Endothelial cell of umbilical vein (primary cell): Measurements from ENCODE around the gene FGD6. TPM values are rescaled to one million over a fixed set of nuclear protein-coding genes. Genes with fewer than 3 reads are reported as not detected.

Experiments
- BruUV-seq: library from RNA; stranded (reverse); fragments of 400-500 nt; replicated peaks from 2 replicates; lab custom pipeline; 2021; lab: Mats Ljungman, UMichigan
- CTCF ChIA-PET: fragments of 300-600, 350-600 bp; sonication (Branson Sonifier 250); formaldehyde crosslinking; loops from one replicate; lab custom pipeline; 2021; ENCODE audit warnings: antibody characterized with exemption, inconsistent platforms; lab: Charles Lee
- POLR2A ChIA-PET: fragments of 300-600, 350-600 bp; sonication (Branson Sonifier 250); formaldehyde crosslinking; loops from one replicate; lab custom pipeline; 2021; ENCODE audit warnings: antibody characterized with exemption, inconsistent platforms; lab: Charles Lee
- DNase-seq: peaks from one replicate; pipeline ENCODE4 v3.0.0-alpha.2; 2011; ENCODE audit warnings: low read depth, low spot score
- FAIRE-seq: peaks from 2 replicates; lab custom pipeline; 2011; peaks lifted over from hg19 to GRCh38; lab: Jason Lieb, UNC
- H2AFZ ChIP-seq: 2 replicates; pipeline ENCODE4 v1.6.0; 2012; ENCODE audit warnings: low read depth, low read length, control low read depth, inconsistent platforms
- H3K27ac ChIP-seq: 2 replicates; pipeline ENCODE4 v1.5.1; 2011; ENCODE audit warnings: low read depth, mild to moderate bottlenecking, control low read depth, low read length, moderate library complexity; ENCODE audit not compliant: insufficient read depth
- H3K27me3 ChIP-seq, 2 experiments: 2 replicates each; pipeline versions ENCODE4 v1.6.0 to v1.6.1; 2011; ENCODE audit warnings: low read length in 2 of 2, mixed read lengths in 1 of 2; ENCODE audit not compliant: control insufficient read depth in 2 of 2, insufficient read depth in 2 of 2
- H3K36me3 ChIP-seq, 2 experiments: 2 replicates in 1 of 2; 3 replicates in 1 of 2; pipeline ENCODE4 v1.5.1; 2011; ENCODE audit warnings: low read length in 2 of 2, mild to moderate bottlenecking in 1 of 2, moderate library complexity in 1 of 2; ENCODE audit not compliant: control insufficient read depth in 2 of 2, insufficient read depth in 2 of 2; ENCODE audit errors: extremely low read depth in 1 of 2
- H3K4me1 ChIP-seq: 3 replicates; pipeline ENCODE4 v1.5.1; 2011; ENCODE audit warnings: mild to moderate bottlenecking, low read length; ENCODE audit not compliant: control insufficient read depth, insufficient read depth; ENCODE audit errors: extremely low read depth
- H3K4me2 ChIP-seq: 2 replicates; pipeline ENCODE4 v1.6.1; 2011; ENCODE audit warnings: low read length, control low read depth, mixed read lengths; ENCODE audit not compliant: insufficient read depth
- H3K4me3 ChIP-seq, 3 experiments: fragments of 200-600 bp in 1 of 3; sonication (generic), shearing (Covaris generic) in 1 of 3; replicated peaks in 1 of 3; 2 replicates each; pipeline ENCODE4 v1.5.1; 2011 to 2016; ENCODE audit warnings: control low read depth in 3 of 3, low read length in 3 of 3, mild to moderate bottlenecking in 2 of 3, inconsistent platforms in 1 of 3, low read depth in 1 of 3, moderate library complexity in 1 of 3; ENCODE audit not compliant: insufficient read depth in 1 of 3
- H3K79me2 ChIP-seq: 2 replicates; pipeline ENCODE4 v1.6.0; 2012; ENCODE audit warnings: low read length, inconsistent platforms; ENCODE audit not compliant: control insufficient read depth, insufficient read depth
- H3K9ac ChIP-seq: replicated peaks from 2 replicates; pipeline ENCODE3; 2011; ENCODE audit warnings: low read length, control low read depth; ENCODE audit not compliant: insufficient read depth; ENCODE audit errors: extremely low read depth
- H3K9me1 ChIP-seq: replicated peaks from 3 replicates; pipeline ENCODE4 v1.6.0; 2011; ENCODE audit warnings: mild to moderate bottlenecking, low read length; ENCODE audit not compliant: control insufficient read depth, insufficient read depth; ENCODE audit errors: extremely low read depth
- H3K9me3 ChIP-seq: replicated peaks from 2 replicates; pipeline ENCODE4 v1.5.1; 2012; ENCODE audit warnings: low read length, inconsistent platforms; ENCODE audit not compliant: control insufficient read depth, insufficient read depth
- H4K20me1 ChIP-seq: replicated peaks from 2 replicates; pipeline ENCODE3; 2011; ENCODE audit warnings: mild to moderate bottlenecking, low read length; ENCODE audit not compliant: control insufficient read depth, insufficient read depth; ENCODE audit errors: extremely low read depth
- EZH2 ChIP-seq: IDR thresholded peaks from 2 replicates; pipeline ENCODE4 v1.6.1; 2012; ENCODE audit warnings: borderline replicate concordance, low read depth, mild to moderate bottlenecking, moderate library complexity, low read length, inconsistent platforms; ENCODE audit not compliant: severe bottlenecking
- FOS ChIP-seq: IDR thresholded peaks from 2 replicates; pipeline ENCODE4 v1.6.1; 2011; ENCODE audit warnings: mild to moderate bottlenecking, low read length, moderate library complexity, borderline replicate concordance; ENCODE audit not compliant: insufficient read depth
- GATA2 ChIP-seq: IDR thresholded peaks from 2 replicates; pipeline ENCODE4 v1.7.0; 2011; ENCODE audit warnings: low read depth, mild to moderate bottlenecking, moderate library complexity, mixed read lengths, low read length; ENCODE audit not compliant: insufficient read length, insufficient read depth
- JUN ChIP-seq: IDR thresholded peaks from 2 replicates; pipeline ENCODE4 v1.6.1; 2011; ENCODE audit warnings: borderline replicate concordance, low read depth; ENCODE audit not compliant: insufficient read length, insufficient read depth
- MYC ChIP-seq: IDR thresholded peaks from one replicate; pipeline ENCODE4 v1.6.1; 2011; ENCODE audit warnings: mild to moderate bottlenecking, low read depth, low read length
- POLR2A ChIP-seq: IDR thresholded peaks from 2 replicates; pipeline ENCODE4 v1.6.1; 2012; ENCODE audit warnings: low read depth, mild to moderate bottlenecking, control low read depth, low read length
- POLR2AphosphoS5 ChIP-seq: IDR thresholded peaks from 2 replicates; pipeline ENCODE4 v1.6.1; 2012; ENCODE audit warnings: low read depth, mild to moderate bottlenecking, control low read depth, low read length, moderate library complexity; ENCODE audit not compliant: insufficient read depth
- dilution Hi-C: fragments of 300-500 bp; cut with MboI; formaldehyde crosslinking; loops from one replicate; pipeline ENCODE4 v1.15.0; 2019; ENCODE audit warnings: low sequenced_read_pairs; ENCODE audit not compliant: extremely low pct_ligation_motif_present
- intact Hi-C: fragments of 100-400 bp; cut with micrococcal nuclease; formaldehyde crosslinking; loops from one replicate; pipeline ENCODE4 v1.10.0; 2022
- polyA plus RNA-seq, 4 experiments: library from polyadenylated mRNA; depleted of rRNA in 3 of 4; stranded (reverse) in 3 of 4; unstranded in 1 of 4; fragments of >200 nt; gene quantifications; 2 replicates each; pipeline versions ENCODE4 v1.2.1 to v1.2.3, GENCODE V29; 2011 to 2012; ENCODE audit warnings: missing spikeins in 1 of 4
- total RNA-seq: library from RNA; stranded (reverse); gene quantifications from 2 replicates; pipeline ENCODE4 v1.2.3, GENCODE V29; 2021
- TF ChIP-seq, protein P1 (sequence below), 2 donors: IDR thresholded peaks; 1 replicate in 1 of 2; 2 replicates in 1 of 2; pipeline ENCODE4 v1.5.1; 2011; ENCODE audit warnings: low read length in 2 of 2, mild to moderate bottlenecking in 2 of 2, moderate library complexity in 2 of 2, control low read depth in 1 of 2, inconsistent platforms in 1 of 2, low read depth in 1 of 2; ENCODE audit not compliant: insufficient read depth in 1 of 2; ENCODE audit errors: extremely low read depth in 1 of 2
- TF ChIP-seq, protein P2 (sequence below): IDR thresholded peaks from 2 replicates; pipeline ENCODE4 v1.6.1; 2011; ENCODE audit not compliant: insufficient read depth, insufficient read length

Gene FGD6
- total and polyA plus RNA-seq, 2 donors (not counting 3 experiments of a cell fraction or from before 2014, with no cell fraction given) = 5.9 to 14.0 TPM

GRCh38 chr12:95074766-95075165, 142.5 kb downstream of the FGD6 start:
- POLR2A ChIA-PET = no interaction called here
- BruUV-seq = no TSS peak
- Histone ChIP-seq H3K27me3 (no peaks in the 10 kb centered on the region), H3K9me1 (no peaks in the 10 kb centered on the region), H3K36me3 (no peaks in the 10 kb centered on the region), H3K9me3 (no peaks in the 10 kb centered on the region), H4K20me1 (no peaks in the 10 kb centered on the region), H3K79me2 (peaks cover 22% of the 10 kb centered on the region), H3K9ac (no peak overlapping the region), H2AFZ (no peak overlapping the region), H3K4me3 (no peak overlapping the region), H3K4me2 (no peak overlapping the region), H3K27ac (no peak overlapping the region), H3K4me1 (peaks cover 4% of the 10 kb centered on the region)
- dilution Hi-C loops (no loop called here), intact Hi-C loops (loop anchor here (5.0 kb wide), 1 partner anchor 312 kb away; no protein-coding TSS in a partner anchor)
- no peak for FAIRE-seq
- no peak for DNase-seq
- TF ChIP-seq FOS (no peak), POLR2A (no peak), JUN (no peak), POLR2AphosphoS5 (no peak), EZH2 (no peak), MYC (no peak), GATA2 (no peak)
- TF ChIP-seq, protein P1, sequence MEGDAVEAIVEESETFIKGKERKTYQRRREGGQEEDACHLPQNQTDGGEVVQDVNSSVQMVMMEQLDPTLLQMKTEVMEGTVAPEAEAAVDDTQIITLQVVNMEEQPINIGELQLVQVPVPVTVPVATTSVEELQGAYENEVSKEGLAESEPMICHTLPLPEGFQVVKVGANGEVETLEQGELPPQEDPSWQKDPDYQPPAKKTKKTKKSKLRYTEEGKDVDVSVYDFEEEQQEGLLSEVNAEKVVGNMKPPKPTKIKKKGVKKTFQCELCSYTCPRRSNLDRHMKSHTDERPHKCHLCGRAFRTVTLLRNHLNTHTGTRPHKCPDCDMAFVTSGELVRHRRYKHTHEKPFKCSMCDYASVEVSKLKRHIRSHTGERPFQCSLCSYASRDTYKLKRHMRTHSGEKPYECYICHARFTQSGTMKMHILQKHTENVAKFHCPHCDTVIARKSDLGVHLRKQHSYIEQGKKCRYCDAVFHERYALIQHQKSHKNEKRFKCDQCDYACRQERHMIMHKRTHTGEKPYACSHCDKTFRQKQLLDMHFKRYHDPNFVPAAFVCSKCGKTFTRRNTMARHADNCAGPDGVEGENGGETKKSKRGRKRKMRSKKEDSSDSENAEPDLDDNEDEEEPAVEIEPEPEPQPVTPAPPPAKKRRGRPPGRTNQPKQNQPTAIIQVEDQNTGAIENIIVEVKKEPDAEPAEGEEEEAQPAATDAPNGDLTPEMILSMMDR (IDR thresholded peaks at IDR 0.05; ENCODE audit: extremely low read depth in 1 of 2, insufficient read depth in 1 of 2, low read depth in 1 of 2, low read length in 2 of 2) = no peak
- TF ChIP-seq, protein P2, sequence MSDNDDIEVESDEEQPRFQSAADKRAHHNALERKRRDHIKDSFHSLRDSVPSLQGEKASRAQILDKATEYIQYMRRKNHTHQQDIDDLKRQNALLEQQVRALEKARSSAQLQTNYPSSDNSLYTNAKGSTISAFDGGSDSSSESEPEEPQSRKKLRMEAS = no peak
- CTCF ChIA-PET = interaction anchor here (3.2 kb wide), 1 partner anchor 10 kb away, joined by 21 read pairs; no protein-coding TSS in a partner anchor
